GM19023 (cell line): ENCODE results near the gene SGCD.
A peak's percentile ranks its signal among the peaks of the same experiment; 100 is the strongest.

Experiments
- ATAC-seq: cut with Tn5 transposase; IDR thresholded peaks from one replicate; pipeline ENCODE4 v1.9.1; 2021; ENCODE audit warnings: mild to moderate bottlenecking, moderate library complexity; ENCODE audit not compliant: unreplicated experiment

The SGCD gene

GRCh38 chr5:156326718-156327259, at the start of gene SGCD:
Gene SGCD, plus strand, starts transcription at chr5:156327164.
- ATAC-seq: no peak

DNA sequence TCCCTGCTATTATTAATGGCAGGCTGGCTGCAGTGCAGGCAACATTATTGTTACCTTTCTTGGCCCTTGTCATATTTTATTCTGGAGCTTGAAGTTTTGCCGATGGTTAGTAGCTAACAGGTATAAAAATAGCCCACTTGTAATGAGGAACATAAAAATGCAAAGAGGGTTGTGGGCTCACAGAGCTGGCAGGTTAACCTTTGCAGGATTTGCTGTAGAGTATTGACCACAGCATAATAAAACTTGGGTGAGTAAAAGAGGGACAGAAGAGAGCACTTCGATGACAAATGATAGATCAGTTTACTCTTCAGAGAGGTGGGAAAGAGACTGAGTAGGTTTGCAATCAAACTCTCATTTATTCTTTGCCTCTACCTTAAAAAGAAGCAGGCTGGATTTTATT, 49.7 kb upstream of the SGCD start:
- no peak for ATAC-seq

DNA sequence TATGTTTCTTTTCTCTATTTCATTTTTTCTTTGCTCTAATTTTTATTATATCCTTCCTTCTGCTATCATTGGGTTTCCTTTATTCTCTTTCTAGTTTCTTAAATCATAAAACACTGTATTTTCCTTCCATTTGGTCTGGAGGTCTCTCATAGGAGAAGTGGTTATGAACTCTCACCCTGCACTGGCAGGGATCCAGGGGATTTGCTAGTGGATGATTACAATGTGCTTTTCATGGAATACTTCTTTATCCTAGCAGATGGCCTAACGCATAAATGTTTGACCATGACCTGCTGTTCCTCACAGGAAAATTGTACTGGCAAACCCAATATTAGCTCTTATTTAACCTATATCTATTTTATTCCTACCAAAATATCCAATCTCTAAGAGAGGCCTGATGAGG, 31.5 kb upstream of the SGCD start:
- no peak for ATAC-seq

DNA sequence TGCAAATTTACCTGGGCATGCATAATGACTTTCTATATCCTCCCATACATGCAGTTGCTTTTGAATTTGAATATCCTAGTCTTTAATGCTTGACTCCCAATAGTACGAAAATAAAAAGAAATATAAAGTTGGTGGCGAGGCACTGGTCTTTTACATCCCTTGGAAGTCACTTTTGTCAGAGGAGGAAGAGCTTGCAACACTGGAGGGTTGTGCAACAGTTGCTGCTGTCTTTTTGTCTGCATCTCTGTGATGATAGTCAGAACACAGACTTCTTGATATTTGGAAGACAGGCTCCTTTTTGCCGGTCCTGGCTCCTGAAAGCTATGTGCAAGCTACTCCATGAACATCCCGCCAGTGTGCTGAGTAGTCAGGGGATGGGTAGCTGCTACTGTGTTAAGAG, 16.8 kb upstream of the SGCD start:
- ATAC-seq: no peak

- ATAC-seq: no peak
Observed at GRCh38 chr5:156312897-156313694, 13.9 kb upstream of the SGCD start.

DNA sequence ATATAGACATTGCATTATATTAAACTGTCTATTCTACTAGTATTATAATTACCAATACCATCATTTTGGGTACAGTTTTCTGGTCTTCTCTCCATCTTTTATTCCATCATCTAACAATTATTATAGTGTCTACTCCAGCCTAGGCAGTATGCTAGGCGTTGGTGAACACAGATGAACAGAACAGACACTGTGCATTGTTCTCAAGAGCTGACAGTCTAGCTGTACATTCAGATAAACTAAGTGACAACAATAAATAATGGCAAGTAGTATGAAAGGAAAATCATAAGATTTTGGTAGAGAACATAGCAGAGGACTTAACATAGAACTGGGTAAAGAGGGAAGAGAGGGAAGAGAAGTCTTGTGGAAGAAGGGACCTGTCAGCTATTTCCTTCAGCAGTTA, 12.5 kb upstream of the SGCD start:
- ATAC-seq: no peak

DNA sequence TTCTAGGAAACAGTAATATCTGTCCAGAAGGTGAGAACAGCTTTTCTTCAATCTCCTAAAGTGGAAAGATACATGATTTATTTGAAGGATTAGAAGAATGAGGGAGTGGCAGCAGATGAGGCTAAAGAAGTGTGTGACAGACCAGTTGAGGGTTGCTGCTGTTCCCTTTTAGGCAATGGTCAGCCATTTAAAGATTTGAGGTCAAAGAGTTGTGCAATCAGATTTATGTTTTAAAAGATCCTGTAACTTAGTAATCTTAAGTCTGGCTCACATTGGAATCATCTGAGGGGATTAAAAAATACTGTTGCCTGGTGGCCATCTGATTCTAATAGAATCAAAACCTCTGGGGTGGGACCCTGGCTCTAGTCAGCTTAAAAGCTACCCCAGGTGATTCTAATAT, 4.3 kb upstream of the SGCD start:
- no peak for ATAC-seq

- ATAC-seq: no peak
Observed at GRCh38 chr5:156327296-156327695, 332 bp downstream of the SGCD start.

GRCh38 chr5:156328161-156328560, 1.2 kb downstream of the SGCD start:
- ATAC-seq: no peak

- ATAC-seq: no peak
Observed at GRCh38 chr5:156328766-156329165, 1.8 kb downstream of the SGCD start.

DNA sequence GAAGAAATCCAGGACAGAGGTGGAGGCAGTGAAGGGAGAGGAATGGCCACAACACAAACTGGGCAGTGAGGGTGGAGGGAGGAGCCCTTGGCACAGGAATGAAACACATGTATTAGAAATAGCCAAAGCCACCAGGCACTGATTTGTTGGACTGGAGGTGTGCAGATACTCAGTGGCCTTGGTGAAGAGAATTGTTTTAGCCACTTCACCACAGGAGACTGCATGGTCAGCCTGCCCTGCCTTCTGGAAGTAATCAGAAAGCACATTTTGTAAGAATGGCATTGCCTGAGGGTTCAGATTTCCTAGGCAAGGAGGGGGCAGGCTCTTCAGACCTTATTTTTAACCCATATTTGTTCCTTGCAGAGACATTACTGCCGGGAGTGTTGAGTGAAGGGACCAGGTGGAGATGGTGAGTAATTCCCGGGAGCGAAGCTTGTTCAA, 2.2 kb downstream of the SGCD start:
- no peak for ATAC-seq

DNA sequence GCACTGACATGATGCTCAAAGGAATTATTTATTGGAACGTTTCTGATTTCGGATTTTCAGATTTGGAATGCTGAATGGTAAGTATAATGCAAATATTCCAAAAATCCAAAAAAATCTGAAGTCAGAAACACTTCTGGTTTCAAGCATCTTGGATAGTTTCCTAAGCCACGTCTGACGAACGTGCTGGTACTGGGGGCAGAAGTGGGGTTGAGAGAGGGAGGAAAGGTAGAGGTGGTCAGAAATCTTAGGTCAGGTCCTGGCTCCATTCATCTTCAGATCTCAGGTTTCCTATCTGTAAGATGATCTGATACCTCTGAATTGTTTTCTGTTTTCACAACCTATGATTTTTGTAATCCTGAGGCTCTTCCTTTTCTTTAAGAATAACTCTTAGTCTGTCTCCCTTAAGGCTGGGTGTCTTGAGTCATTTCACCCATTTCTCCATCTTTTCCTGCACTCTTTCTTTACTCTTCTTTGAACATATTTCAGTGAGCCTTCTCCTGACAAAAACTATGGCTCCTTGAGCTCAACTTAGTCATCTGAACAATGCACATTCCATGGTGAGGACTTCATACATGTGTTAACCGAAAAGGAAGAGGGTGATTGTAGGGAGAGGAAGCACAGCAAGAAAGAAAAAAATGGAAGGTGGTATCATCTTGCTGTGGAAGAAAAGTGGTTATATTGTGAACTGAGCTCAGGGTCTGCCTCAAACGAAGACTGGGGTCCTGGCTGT, 3.3 kb downstream of the SGCD start:
- no peak for ATAC-seq

- ATAC-seq: no peak
Observed at GRCh38 chr5:156331181-156331580, 4.2 kb downstream of the SGCD start.

DNA sequence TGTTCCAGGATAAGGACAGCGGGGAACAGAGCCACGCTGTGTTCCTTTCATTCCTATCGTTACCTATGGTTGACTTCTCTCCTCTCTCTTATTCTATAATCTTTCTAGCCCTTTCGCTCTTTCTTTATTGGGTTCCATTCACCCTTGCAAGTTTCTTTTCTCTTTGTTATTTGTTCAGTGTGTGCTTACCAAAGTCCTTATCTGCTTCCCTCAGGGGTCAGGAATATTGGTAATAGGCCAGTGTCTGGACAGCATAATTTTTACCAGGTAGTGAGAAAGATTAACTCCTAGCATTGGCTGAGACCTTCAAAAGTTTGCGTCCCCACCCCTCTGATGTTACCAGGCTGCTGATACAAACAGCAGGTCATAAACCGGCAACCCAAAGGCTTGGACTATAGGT, 4.9 kb downstream of the SGCD start:
- no peak for ATAC-seq

DNA sequence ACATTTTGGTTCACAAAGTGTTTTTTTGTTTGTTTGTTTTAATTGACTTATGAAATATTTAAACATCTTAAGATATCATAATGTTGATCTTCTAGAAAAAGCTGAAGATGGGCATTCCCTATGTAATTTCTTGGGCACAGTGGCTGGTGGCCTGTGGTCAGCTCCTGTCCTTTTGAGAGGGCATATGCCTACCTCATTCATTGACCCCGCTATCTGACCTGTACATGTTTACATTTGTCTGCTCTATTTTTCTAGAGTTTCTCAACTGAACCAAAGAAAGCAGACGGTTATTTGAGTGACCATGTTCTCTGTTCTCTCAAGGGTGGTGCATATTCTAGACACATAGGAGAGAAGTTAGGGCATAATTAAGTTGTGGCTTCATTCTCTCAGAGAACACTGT, 5.3 kb downstream of the SGCD start:
- ATAC-seq: no peak

DNA sequence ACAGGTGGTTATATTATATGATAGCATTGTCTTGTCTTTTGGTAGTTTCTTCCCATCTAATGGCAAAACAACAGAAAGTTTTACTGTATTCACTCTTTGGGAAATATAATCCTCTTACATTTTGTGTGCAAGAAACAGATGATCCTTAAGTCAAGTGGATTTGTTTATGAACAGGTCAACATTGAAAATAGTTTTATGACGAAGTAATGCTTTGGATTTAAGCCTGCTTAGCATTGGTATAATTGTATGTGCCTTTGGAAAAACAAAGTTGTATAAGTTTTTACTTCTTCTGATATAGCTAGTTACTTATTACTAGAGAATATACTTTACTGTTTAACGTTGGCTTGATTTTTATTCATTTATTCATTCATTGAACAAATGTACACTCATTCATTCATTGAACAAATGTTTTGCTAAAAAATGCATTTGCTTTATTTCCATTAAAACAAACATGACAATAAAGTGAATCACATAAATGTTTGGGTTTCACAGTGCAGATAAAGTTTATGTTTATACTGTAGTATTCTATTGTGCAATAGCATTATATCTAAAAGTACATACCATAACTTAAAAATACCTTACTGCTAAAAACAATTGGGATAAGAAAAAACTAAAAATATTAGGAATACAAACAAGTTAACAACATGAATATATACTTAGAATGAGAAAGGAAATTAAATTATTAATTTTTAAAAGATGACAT, 12.3 kb downstream of the SGCD start:
- no peak for ATAC-seq

DNA sequence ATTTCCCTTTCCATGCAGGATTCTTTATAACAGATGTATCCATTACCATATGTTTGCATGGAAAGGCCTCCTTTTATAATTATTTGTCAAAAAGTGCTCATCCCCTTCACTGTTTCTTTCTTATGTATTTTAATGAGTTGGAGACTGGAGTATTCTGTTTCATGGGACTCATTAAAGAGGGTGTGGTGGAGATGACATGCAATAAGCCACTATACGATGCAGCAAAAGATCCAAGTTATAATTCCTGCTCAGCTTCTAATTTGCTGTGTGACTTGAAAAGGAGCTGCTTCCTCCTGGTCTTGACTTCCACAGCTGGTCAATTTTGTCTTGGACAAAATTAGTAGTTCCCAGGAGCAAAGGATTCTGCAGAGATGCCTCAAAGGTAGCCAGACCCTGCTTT, 13.9 kb downstream of the SGCD start:
- ATAC-seq: no peak

GRCh38 chr5:156350256-156350655, 23.3 kb downstream of the SGCD start:
- no peak for ATAC-seq

- ATAC-seq: no peak
Observed at GRCh38 chr5:156351423-156351822, 24.5 kb downstream of the SGCD start.

DNA sequence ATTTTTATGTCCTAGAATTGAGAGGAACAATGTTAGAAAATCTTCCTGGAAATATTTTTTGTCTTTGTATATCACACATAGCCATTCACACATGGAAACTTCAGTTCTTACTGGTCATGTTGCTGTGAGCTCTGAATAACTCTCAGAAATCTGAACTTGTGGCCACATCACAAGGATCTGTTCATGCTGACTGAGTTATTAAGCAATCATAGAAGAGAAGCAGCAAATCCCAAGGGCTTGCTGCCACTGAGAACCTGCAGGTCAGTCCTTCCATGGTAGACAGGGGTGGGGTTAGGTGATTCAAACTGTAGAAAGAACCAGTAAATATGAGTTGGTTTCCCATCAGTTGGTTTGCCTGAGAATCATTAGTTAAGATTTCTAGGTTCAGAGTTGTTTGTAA, 27.6 kb downstream of the SGCD start:
- no peak for ATAC-seq

DNA sequence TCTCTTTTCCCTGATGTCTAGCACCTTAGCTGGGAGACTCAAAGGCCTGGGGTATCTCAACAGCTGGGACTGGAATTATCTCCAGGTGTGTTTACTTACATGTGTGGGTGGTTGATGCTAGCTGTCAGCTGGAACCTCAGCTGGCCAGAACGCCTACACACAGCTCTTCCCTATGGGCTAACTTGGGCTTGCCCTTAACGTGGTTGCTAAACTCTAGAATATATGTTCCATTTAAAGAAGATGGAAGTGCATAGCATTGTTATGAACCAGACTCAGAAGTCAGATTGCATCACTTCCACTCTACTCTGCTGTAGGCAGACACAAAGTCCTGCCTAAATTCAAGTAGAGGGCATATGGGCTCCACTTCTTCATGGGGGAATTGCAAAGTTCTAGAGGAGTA, 29.3 kb downstream of the SGCD start:
- ATAC-seq: peak; percentile 58

DNA sequence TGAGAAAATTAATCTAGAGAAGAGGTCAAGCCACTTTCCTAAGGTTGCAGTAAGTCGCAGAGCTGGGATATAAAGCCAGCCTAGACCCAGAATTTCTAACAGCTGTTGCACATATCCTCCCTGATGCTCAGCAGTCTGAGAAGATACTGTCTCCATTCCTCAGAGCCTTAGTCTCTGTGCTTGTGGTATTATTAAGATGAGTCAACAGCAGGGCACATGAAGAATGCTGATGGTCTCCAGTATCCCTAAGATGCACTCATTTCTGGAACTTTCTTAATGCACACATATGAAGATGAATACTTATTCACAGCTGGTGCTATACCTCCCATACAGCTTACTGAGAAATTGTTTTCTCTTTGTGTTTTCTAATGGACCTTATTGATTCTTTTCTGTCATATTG, 32.5 kb downstream of the SGCD start:
- ATAC-seq: no peak
